ENCODE measurements around the gene PDC.

The PDC gene

GRCh38 chr1:186461014-186461413 lies at the start of gene PDC:
TSS of gene PDC (minus strand) at chr1:186461114. CDS start at chr1:186449459, 11,655 bp downstream.
- Histone ChIP-seq H3K9ac (ENCODE audit: low read depth, low read length, poor library complexity, severe bottlenecking) (no peak within 1 kb of the TSS), H3K4me3 (ENCODE audit: low read length, poor library complexity, severe bottlenecking) (no peak within 1 kb of the TSS), H2AFZ (ENCODE audit: low read length) (no peak within 1 kb of the TSS), H3K4me1 (ENCODE audit: insufficient read depth, low read length, poor library complexity, severe bottlenecking) (no peaks in the 10 kb centered on the region), H3K79me2 (ENCODE audit: insufficient read depth, low read length) (no peaks in the 10 kb centered on the region), H3K9me2 (replicated peaks; ENCODE audit: low read depth, low read length) (no peaks in the 10 kb centered on the region), H3F3A (ENCODE audit: low read depth) (no peaks in the 10 kb centered on the region), H4K20me1 (ENCODE audit: insufficient read depth, low read length, poor library complexity, severe bottlenecking) (no peaks in the 10 kb centered on the region), H3K4me2 (ENCODE audit: low read depth, low read length, poor library complexity, severe bottlenecking) (no peak within 1 kb of the TSS), H3K27me3 (ENCODE audit: insufficient read depth, low read length, poor library complexity, severe bottlenecking) (no peaks in the 10 kb centered on the region), H3K36me3 (ENCODE audit: insufficient read depth, low read length) (no peaks in the 10 kb centered on the region), H3K9me3 (ENCODE audit: insufficient read depth, low read depth, low read length) (no peaks in the 10 kb centered on the region)
- no peak for TF ChIP-seq CTCF (conservative IDR thresholded peaks at IDR 0.05; ENCODE audit: low read length)
- TF ChIP-seq EZH2phosphoT487 (IDR thresholded peaks at IDR 0.05; ENCODE audit: borderline replicate concordance): no peak

- no peaks in the 10 kb centered on the region for H3K4me1 ChIP-seq (ENCODE audit: insufficient read depth, low read length, poor library complexity, severe bottlenecking)
- no peaks in the 10 kb centered on the region for H3K79me2 ChIP-seq (ENCODE audit: insufficient read depth, low read length)
- no peak overlapping the region for H3K4me3 ChIP-seq (ENCODE audit: low read length, poor library complexity, severe bottlenecking)
- no peaks in the 10 kb centered on the region for H3K27me3 ChIP-seq (ENCODE audit: insufficient read depth, low read length, poor library complexity, severe bottlenecking)
- no peaks in the 10 kb centered on the region for H3K9me2 ChIP-seq (replicated peaks; ENCODE audit: low read depth, low read length)
- H3K9me3 ChIP-seq (ENCODE audit: insufficient read depth, low read depth, low read length): no peaks in the 10 kb centered on the region
- no peak overlapping the region for H3K9ac ChIP-seq (ENCODE audit: low read depth, low read length, poor library complexity, severe bottlenecking)
- H3K36me3 ChIP-seq (ENCODE audit: insufficient read depth, low read length): no peaks in the 10 kb centered on the region
- TF ChIP-seq CTCF (conservative IDR thresholded peaks at IDR 0.05; ENCODE audit: low read length) (no peak), EZH2phosphoT487 (IDR thresholded peaks at IDR 0.05; ENCODE audit: borderline replicate concordance) (no peak)
- H2AFZ ChIP-seq (ENCODE audit: low read length): no peak overlapping the region
- H3F3A ChIP-seq (ENCODE audit: low read depth): no peaks in the 10 kb centered on the region
- no peak overlapping the region for H3K4me2 ChIP-seq (ENCODE audit: low read depth, low read length, poor library complexity, severe bottlenecking)
- H4K20me1 ChIP-seq (ENCODE audit: insufficient read depth, low read length, poor library complexity, severe bottlenecking): no peaks in the 10 kb centered on the region
These were observed 42.3 kb upstream of the PDC start for GRCh38 chr1:186503190-186503589.

- Histone ChIP-seq H3K79me2 (ENCODE audit: insufficient read depth, low read length) (no peaks in the 10 kb centered on the region), H3K4me1 (ENCODE audit: insufficient read depth, low read length, poor library complexity, severe bottlenecking) (no peaks in the 10 kb centered on the region), H2AFZ (ENCODE audit: low read length) (no peak overlapping the region), H3K4me2 (ENCODE audit: low read depth, low read length, poor library complexity, severe bottlenecking) (no peak overlapping the region), H3K36me3 (ENCODE audit: insufficient read depth, low read length) (no peaks in the 10 kb centered on the region), H3K27me3 (ENCODE audit: insufficient read depth, low read length, poor library complexity, severe bottlenecking) (no peaks in the 10 kb centered on the region), H3K4me3 (ENCODE audit: low read length, poor library complexity, severe bottlenecking) (no peak overlapping the region), H3K9me3 (ENCODE audit: insufficient read depth, low read depth, low read length) (no peaks in the 10 kb centered on the region), H3K9me2 (replicated peaks; ENCODE audit: low read depth, low read length) (no peaks in the 10 kb centered on the region), H3K9ac (ENCODE audit: low read depth, low read length, poor library complexity, severe bottlenecking) (no peak overlapping the region), H3F3A (ENCODE audit: low read depth) (no peaks in the 10 kb centered on the region), H4K20me1 (ENCODE audit: insufficient read depth, low read length, poor library complexity, severe bottlenecking) (no peaks in the 10 kb centered on the region)
- TF ChIP-seq EZH2phosphoT487 (IDR thresholded peaks at IDR 0.05; ENCODE audit: borderline replicate concordance): no peak
- TF ChIP-seq CTCF (conservative IDR thresholded peaks at IDR 0.05; ENCODE audit: low read length): no peak
These were observed 41.2 kb upstream of the PDC start for GRCh38 chr1:186502087-186502486.

All from Loucy (cell line).